ENCODE measurements around the gene TRAPPC3.

The TRAPPC3 gene

DNA sequence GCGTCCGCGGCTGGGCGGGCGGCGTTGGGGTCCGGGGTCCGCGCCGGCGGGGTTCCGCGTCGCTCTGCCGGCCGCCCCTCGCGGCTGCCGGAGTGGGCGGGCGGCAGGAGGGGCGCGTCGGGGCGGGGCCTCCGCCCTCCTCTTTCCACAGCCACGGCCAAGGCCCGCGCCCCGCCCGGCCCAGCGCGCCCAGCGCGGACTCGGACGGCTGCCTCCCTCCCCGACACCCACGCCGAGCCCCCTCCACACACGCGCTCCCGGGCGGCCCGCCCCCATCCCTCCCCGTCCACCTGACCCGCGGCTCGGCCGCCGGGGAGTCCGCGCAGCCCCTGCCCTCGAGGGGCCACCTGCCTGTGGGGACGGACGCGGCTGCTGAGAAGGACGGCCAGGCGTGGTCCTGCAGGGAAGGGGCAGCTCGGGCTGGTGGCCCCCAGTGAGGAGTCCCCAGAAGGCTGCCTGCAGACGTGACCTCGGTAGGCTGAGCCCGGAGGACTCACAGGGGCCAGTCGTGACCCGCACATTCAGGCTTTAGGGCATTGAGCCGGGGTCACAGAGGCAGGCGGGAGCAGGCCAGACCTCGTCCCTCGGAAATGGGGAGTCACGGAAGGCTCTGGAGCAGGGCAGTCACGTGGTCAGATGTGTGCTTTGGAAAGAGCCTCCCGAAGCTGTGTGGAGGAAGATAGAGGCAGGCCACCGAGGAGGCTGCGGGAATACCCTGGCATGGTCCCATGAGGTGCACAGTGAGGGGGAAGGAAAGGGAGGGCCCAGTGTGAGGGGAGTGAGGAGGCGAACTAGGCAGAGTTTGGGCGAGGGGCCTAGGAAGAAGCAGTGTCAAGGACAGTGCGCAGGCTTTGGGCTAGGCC is 23.9 kb downstream of the TRAPPC3 start, which contains the start of gene COL8A2:
Gene COL8A2, minus strand, starts transcription at position 94 of the 863 bp plus-strand sequence. CDS start 24,980 bp downstream, outside the sequence.
- no peak for DNase-seq

DNA sequence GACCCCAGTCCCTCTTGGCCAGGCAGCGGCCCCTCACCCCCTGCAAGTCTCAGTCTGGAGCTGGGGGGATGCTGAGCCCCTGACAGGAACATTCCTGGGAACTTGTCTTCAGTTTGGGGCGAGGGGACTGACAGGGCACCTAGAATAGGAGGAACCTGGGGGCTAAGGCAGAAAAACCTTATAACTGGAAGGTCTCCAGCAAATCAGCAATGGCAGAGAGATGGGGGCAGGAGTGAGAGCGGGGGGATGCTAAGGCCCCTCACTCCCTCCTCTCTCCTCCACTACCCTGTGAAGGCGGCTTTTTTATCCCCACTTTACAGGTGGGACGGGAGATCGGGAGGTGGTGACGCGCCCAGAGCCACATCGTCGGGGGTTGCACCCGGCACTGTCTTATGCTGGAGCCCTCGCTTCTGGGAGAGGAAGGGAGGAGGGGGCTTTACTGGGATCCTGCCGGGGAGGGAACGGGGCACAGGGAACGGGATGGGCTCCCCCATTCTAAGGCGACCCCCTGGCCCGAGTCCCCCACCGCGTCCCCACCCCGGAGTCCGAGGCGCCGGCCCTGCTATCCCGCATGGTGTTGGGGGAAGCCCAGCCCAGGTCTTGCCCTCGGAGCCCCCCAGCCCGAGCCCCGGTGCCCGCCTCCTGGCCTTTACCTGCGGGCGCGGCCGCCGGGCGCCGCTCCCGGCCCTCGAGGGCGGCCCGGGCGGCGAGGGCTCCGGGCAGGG is 24.7 kb downstream of the TRAPPC3 start:
- DNase-seq: no peak

DNA sequence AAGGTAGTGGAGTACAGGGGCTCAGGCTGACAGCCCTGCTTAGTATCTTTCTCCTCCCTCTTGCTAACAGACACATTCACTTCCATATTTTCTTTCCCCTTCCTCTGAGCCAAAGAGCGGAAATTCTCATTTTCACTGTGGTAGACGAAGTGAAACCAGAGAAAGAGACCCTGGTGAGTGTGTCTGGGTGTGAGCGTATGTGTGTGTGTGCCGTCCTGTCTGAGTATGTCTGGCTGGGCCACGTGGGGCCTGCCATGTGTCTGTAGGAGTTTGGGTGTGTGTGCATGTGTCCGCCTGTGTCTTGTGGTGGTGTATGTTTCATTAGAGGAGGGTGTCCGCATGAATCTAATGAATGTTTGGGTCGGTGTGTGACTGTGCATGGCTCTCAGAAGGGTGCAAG is 25.9 kb downstream of the TRAPPC3 start:
- DNase-seq: no peak

DNA sequence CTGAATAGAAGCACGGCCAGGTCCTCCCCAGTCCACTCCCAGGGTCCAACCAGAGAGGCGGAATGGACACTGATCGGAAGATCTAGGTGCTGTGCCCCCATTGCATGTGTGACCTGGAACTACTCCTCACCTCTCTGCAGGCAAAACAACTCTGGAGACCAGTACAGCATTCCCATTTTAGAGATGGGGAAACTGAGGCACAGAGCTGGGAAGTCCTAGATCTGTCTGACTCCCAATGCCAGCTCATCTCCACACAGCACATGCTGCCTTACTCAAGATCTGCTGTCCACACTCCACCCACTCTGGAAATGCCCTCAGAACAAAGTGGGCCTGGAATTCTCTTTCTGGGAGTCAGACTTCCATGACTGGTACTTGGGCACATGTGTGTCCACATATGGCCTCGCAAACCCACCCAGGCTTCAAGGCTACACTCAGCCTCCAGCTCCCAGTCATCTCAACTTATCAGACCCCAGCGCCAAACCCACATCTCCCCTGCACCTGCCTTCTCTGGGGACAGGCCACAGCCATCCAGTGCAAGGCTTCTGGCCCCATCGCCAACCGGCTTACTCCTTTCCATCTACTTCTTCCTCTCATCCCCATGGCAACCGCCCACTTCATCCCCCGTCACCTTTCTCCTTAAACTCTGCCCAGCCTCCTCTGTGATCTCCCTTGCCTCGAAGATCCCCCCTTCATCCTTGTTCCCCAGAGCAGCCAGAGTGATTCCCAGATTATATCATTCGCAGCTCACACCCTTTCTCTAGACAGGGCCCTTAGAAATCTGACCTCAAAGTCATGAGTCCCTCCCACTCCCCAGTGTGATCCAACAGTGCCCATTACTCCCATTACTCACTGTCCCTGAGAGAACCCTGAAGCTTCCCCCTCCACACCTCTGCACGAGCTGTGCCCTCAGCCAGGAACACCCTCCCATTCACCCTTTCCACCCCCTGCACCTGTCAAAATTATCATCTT is 26.9 kb downstream of the TRAPPC3 start:
- DNase-seq: no peak

DNA sequence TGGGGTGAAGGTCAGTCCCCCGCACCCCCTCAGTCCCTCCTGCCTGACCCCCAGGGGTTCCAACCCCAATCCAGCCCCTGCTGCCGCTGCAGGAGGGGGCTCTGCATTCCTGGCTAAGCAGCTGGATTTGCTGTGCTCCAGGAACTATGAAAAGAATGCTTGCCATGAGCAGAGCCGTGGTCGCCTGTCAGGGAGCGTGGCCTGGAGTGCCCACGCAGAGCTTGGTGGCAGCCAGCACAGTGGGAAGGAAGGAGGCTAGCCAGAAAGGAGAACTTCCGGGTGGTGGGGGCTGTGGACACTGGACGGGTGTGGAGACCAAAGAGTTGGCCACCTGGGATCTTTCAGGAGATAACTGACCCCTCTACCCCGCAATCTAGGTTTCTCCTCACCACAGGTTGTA is 29.8 kb downstream of the TRAPPC3 start:
- no peak for DNase-seq

DNA sequence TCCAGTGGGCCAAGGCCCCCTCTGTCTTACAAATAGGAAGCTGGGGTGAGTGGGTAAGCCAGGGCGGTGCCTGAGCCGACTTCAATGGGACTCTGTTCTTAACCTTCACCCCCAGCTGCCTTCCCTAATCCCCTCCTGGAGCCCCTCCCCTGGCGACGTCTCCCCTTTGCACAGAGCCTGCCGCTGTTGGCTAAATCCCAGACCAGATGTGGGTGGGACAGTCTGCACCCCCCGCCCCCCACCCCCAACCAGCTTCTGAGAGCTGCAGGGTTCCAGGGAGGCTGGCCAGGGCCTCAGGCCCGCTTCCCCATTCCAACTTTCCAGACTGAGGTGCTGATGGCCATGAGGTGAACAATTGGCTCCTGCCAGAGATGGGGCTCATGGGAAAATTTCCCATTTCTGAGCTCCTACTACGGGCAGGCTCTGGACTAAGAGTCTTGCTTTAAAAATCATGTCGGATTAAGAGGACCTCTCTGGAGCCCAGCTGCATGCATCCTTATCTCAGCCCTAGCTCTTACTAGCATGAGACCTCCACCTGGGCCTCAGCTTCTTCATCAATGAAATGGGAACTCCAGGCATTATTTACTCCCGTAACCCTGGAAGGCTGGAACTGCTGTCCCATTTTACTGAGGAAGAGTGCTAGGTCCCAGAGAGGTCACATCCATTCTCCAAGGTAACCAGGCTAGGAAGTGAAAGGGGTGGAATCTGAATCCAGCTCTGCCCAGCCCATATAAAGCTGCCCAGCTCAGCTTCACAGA is 30.7 kb downstream of the TRAPPC3 start:
- no peak for DNase-seq

DNA sequence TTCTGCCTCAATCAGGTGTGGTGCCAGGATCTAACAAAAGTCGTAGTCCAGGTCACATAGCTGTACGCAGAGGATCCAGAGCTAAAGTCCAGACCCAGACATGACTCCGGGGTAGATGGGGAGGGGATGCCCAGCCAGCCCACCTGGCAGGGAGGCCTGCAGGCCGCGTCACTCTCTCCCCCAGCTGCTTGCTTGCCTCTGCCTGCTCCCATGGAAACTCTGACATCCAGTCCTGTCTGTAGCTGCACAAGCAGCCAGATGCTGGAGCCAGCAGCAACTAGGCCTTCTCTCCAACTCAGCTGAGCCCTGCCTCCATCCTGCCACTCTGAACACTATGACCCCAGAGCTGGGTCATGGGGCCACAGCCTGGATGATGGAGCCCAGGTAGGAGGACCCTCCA is 32.4 kb downstream of the TRAPPC3 start:
- DNase-seq: no peak

DNA sequence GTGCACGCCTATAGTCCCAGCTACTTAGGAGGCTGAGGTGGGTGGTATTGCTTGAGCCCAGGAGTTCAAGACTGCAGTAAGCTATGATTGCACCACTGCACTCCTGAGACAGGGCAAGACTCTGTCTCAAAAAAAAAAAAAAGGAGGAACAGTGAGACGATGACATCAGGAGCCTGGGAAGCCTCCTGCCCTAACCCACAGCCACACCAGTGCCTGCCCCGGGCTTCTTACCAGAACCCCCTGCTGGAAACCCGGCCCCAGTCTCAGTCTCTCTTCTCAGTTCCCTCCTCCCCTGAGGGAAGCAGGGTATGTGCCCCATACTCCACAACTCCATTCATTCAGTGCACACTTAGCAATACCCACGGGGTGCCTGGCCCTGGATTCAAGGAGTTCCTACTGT is 33.4 kb downstream of the TRAPPC3 start:
- no peak for DNase-seq

DNA sequence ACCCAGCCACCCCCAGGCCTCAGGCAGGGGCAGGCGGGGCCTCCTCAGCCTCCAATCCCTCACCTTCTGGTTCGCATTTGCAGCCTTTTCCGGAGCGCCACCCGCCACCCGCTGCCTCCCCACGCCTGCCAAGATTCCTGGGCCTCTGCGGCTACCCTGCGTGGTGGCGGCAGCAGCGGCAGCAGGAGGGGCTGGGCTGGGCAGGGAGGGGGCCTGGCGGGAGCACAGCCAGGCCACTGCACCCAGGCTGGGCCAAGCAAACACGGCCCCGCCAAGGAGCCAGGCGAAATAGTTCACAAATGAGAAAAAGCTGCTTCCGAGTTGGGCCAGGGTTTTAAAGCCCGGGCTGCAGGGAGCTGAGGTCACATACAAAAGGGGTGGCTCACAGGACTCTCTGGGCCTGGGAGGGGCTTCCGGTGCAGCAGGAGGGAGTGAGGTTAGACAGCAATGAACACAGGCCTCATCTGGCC is 34.1 kb downstream of the TRAPPC3 start:
- DNase-seq: no peak

DNA sequence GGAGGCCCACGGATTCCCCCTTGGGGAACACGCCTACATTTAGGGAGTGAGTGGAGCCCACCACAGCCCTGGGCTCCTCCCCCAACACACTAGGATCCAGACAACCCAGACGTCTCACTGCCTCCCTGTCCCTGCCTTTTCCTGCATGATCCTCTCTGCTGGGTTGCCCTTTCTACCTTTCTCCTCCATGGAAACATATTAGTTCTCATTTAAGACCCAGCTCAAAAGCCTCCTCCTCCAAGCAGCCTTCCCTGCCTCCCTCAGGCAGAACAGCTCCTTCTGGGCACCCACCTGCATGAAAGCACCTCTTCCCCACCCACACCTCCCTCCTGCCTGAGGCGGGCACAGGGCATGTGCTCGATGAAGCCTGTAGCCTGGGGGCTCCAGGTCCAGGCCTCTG is 34.9 kb downstream of the TRAPPC3 start:
- no peak for DNase-seq

DNA sequence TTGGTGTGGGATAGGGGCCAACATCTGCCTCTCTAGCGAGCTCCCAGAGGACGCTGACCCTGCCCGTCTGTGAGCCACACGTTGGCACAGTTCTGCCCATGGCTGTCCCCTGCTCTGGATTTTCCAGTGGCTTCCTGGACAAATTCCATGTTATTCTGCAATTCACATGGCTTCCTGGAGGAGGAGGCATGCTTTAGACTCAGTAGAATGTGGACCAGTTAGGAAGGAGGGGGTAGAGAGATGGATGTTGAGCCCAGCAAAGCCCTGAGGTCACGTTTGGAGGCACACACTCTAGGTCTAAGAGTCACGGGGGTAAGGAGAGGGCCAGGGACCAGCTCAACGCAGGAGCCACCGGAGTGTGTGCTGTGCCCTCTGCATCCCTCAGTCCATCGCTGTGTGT is 36.5 kb downstream of the TRAPPC3 start:
- no peak for DNase-seq

DNA sequence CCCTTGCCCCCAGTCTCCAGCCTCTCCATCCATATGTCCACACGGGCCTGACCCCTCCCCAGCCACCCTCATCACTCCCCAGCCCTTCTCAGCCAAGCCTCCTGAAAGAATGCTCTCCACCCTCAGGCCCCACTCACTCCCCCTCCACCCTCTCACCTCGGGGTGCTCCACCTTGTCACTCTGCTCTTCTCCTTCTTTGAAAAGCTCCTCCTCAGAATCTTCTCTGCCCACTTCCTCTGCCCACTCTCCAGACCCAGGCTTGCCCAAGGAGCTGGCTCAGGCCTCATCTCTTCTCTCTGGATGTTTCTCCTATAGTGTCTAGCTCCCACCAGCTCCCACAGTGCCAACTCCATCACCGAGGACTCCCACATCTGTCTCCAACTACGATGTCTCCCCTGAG is 38.1 kb downstream of the TRAPPC3 start:
- DNase-seq: no peak

DNA sequence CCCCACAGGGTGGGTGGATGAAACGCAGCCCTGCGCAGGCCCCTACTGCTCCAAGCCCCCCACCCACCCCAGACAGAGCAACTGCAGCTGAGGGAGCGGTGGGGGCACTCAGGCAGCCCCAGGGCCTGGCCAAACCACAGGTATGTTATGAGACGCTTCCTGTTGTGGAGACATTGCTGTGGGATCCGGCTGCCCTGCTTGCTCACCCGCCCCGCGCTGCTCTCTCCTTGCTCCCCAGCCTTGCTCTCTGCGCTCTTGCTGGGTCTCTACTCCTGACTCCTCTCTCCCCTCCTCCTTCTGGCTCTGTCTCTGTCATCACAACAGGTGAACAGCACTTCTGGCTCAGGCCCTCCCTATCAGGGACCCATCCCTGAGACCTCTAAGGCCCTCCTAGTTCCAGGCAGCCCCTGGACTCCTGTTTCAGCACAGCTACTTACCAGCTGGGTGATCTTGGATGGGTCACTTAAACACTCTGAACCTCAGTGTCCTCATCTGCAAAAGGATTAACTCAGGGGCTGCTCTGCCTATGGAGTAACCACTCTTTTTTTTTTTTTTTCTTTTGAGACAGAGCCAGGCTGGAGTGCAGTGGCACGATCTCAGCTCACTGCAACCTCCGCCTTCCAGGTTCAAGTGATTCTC is 40.1 kb downstream of the TRAPPC3 start:
- peak; percentile 64 for DNase-seq

DNA sequence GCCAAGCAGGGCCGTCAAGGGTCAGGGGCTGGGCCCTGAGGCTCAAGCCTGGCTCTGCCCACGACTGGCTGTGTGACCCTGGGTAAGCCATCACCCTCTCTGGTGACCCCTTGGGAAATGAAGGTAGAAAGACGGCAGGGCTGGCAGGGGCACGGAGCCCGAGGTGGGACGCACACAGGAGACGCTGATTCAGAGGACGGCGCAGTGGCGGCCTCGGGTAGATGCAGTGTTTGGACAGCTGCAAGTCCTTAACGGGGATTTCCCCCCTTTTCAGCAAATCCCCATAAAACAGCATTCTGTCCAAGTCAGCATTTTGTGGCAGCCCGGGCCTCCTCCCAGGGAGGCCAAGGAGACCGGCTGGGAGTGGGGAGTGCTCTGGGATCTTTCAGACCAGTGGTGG is 41.0 kb downstream of the TRAPPC3 start:
- peak; percentile 78 for DNase-seq

DNA sequence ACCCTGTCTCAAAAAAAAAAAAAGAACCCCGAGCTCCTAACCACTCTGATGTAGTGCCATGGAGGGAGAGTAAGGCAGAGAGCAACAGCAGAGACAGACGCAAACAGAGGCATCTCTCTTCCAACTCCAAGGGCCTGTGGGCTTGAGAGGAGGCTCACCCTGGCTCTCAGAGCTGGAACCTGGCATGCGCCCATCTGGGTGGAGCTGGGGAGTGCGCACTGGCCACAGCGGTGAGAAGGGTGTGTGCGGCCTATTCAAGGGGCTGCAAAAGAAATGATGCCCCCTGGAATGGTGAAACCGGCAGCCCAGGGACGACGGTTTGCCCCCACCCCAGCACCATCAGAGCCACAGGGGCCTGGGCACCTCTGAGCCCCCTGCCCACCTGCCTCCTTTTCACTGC is 41.9 kb downstream of the TRAPPC3 start:
- no peak for DNase-seq

DNA sequence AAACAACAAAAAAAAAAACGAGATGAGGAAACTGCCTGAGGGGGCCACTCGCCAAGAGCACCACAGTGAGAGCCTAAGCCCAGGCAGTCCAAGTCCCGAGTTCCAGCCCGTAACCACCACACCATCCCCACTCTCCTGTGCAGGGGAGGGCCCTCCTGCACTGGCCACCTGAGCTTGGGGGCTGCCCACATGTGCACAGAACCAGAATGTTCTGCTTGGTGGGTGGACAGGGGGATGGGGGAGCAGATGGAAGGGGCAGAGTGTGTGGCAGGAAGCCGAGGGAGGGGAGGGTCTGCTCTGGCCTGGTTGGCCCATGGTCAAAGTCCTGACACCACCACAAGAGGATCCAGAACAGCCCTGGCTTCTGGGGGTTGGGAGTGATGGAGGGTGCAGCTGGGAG is 43.0 kb downstream of the TRAPPC3 start:
- no peak for DNase-seq

DNA sequence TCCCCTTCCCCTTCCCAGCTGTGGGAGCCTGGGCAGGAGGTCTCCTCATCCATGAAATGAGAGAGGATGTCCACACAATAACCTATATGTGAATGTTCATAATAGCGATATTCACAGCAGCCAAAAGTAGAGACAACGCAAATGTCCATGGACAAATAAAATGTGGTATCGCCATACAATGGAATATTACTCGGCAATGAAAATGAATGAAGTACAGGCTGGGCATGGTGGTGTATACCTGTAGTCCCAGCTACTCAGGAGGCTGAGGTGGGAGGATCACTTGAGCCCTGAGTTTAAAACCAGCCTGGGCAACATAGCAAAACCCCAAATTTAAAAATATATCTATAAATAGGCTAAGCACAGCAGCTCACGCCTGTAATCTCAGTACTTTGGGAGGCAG is 47.7 kb downstream of the TRAPPC3 start:
- DNase-seq: no peak

DNA sequence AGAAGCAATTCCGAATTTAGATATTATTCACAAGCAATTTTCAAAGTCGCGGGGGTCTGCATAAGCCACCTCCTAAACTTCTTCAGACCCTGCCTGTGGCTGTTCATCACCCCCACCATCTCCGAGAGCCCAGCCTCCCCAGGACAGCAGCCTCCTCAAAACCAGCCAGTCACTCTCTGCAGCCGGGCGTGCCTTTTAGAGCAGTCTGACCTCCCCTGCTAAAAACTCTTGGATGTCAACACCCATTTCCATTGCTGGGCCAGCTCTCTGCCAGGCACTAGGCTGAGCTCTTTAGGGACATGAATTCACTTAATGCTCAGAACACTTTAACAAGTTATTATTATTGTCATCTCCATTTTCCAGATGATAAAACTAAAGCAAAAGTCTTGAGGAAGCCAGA is 48.9 kb downstream of the TRAPPC3 start:
- DNase-seq: no peak

DNA sequence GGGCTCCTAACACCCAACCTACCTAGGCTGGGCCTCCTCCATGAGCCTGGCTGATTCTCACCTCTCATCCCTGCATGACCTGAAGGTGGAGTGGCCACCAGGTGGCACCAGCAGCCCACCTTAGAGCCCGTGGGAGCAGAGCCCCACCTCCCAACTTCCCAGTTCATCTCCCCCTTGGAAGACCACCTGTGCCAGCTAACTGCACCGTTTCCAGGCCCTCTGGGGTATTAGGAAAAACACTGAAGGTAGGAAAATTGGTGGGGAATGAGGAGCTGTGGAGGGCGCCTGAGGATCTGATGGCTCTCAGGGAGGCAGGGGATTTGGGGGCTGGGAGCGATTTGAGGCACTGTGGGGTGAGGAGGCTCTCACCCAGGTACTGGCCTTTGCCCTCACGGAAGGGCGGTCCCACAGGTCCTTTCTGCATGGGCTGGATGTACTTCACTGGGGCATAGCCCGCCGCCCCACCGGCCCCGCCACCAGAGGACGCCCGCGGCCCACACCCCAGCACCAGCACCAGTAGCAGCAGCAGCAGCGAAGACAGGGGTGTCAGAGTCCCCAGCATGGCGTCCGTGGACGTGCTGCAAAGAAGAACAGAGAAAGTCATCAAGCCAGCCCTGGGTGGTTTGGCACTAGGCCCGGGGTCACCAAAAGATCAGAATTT is 49.5 kb downstream of the TRAPPC3 start:
- DNase-seq: peak; percentile 74

DNA sequence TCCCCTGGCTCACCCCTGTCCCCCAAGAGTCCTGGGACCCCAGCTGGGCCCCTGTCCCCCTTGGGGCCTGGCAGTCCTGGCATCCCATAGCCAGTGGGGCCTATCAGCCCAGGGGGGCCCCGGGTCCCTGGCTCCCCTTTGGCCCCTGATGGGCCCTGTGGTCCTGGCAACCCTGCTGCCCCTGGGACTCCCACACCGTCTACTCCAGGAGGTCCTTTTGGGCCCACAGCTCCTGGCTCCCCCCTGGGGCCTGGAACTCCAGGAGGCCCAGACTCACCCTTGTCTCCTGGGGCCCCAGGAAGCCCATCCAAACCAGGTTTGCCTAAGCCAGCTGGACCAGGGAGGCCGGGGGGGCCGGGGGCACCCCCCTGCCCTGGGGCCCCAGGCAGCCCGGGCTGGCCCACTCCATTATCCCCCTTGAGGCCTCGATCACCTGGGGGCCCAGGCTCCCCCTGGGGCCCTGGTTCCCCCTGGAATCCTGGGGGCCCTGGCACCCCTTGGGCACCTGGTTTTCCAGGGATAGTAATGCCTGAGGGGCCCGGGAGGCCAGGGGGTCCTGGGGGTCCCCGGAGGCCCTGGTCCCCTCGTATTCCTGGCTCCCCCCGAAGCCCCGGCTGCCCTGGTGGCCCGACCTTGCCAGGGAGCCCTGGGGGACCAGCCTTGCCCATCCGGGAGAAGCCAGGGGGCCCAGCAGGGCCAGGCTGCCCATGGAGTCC is 50.5 kb downstream of the TRAPPC3 start:
- DNase-seq: no peak

Measured in T1000 (cell line).